WTC11 (cell line): ENCODE data around the gene HNF1A. TPM values are rescaled to one million over a fixed set of nuclear protein-coding genes. Genes with fewer than 3 reads are reported as not detected.

ENCODE experiments used
- ATAC-seq: fragments of 200-7000 bp; cut with Tn5 transposase; 2 replicates; pipeline ENCODE4 v1.10.0; 2021; ENCODE audit warnings: mild to moderate bottlenecking, moderate library complexity
- CTCF ChIA-PET: fragments of 300-600 bp; sonication (Branson Sonifier 250); formaldehyde crosslinking; loops from one replicate; lab custom pipeline; 2021; ENCODE audit warnings: antibody characterized with exemption; lab: Charles Lee
- POLR2A ChIA-PET: fragments of 350-600 bp; sonication (Branson Sonifier 250); formaldehyde crosslinking; loops from one replicate; lab custom pipeline; 2021; ENCODE audit warnings: antibody characterized with exemption; lab: Charles Lee
- DNase-seq: peaks from one replicate; pipeline ENCODE4 v3.0.0; 2021; ENCODE audit warnings: low spot score
- H3K27ac Mint-ChIP-seq: 2 replicates; pipeline ENCODE4 v1.8.0; 2021; ENCODE audit warnings: mixed read lengths
- H3K27me3 Mint-ChIP-seq: 2 replicates; pipeline ENCODE4 v1.8.0; 2021; ENCODE audit warnings: low read depth, mild to moderate bottlenecking, moderate library complexity, mixed read lengths
- H3K36me3 Mint-ChIP-seq: 2 replicates; pipeline ENCODE4 v1.8.0; 2021; ENCODE audit warnings: mixed read lengths
- H3K4me1 Mint-ChIP-seq: 2 replicates; pipeline ENCODE4 v1.8.0; 2022; ENCODE audit warnings: mixed read lengths
- H3K4me3 Mint-ChIP-seq: 2 replicates; pipeline ENCODE4 v1.8.0; 2021; ENCODE audit warnings: mild to moderate bottlenecking, moderate library complexity, mixed read lengths
- H3K9me3 Mint-ChIP-seq: 2 replicates; pipeline ENCODE4 v1.8.0; 2021; ENCODE audit warnings: mixed read lengths
- CBFB ChIP-seq: sonication (generic); formaldehyde crosslinking; IDR thresholded peaks from 2 replicates; pipeline ENCODE4 v1.8.1; 2022; ENCODE audit warnings: mild to moderate bottlenecking, low read depth, missing genetic modification reagents
- EMX1 ChIP-seq: fragments of 250-450 bp; sonication (Bioruptor Pico); IDR thresholded peaks from 2 replicates; pipeline ENCODE4 v1.8.0; 2021; ENCODE audit warnings: mild to moderate bottlenecking
- ETV6 ChIP-seq: sonication (generic); formaldehyde crosslinking; IDR thresholded peaks from 2 replicates; pipeline ENCODE4 v1.8.1; 2022; ENCODE audit warnings: mild to moderate bottlenecking, missing genetic modification reagents
- FOXK1 ChIP-seq: sonication (generic); formaldehyde crosslinking; IDR thresholded peaks from 2 replicates; pipeline ENCODE4 v1.8.0; 2022; ENCODE audit warnings: mild to moderate bottlenecking, moderate library complexity, missing genetic modification reagents
- FOXP1 ChIP-seq: sonication (generic); formaldehyde crosslinking; IDR thresholded peaks from 2 replicates; pipeline ENCODE4 v1.8.0; 2022; ENCODE audit warnings: missing genetic modification reagents, mild to moderate bottlenecking, moderate library complexity, borderline replicate concordance
- HMGA2 ChIP-seq: fragments of 250-450 bp; sonication (Bioruptor Pico); IDR thresholded peaks from 2 replicates; pipeline ENCODE4 v1.4.0; 2021; ENCODE audit warnings: mild to moderate bottlenecking, moderate library complexity
- JAZF1 ChIP-seq: fragments of 250-450 bp; sonication (Bioruptor Pico); IDR thresholded peaks from 2 replicates; pipeline ENCODE4 v1.9.0; 2021; ENCODE audit warnings: moderate library complexity, mild to moderate bottlenecking, inconsistent platforms
- JUN ChIP-seq: sonication (generic); formaldehyde crosslinking; IDR thresholded peaks from 2 replicates; pipeline ENCODE4 v1.8.0; 2023; ENCODE audit warnings: mild to moderate bottlenecking, missing genetic modification reagents
- KAT7 ChIP-seq: sonication (generic); formaldehyde crosslinking; IDR thresholded peaks from 2 replicates; pipeline ENCODE4 v1.8.1; 2023; ENCODE audit warnings: missing genetic modification reagents, mild to moderate bottlenecking, borderline replicate concordance
- MXD4 ChIP-seq: fragments of 250-450 bp; sonication (Bioruptor Pico); IDR thresholded peaks from 2 replicates; pipeline ENCODE4 v1.8.0; 2021; ENCODE audit warnings: mild to moderate bottlenecking, moderate library complexity, borderline replicate concordance
- OVOL2 ChIP-seq: fragments of 250-450 bp; sonication (Bioruptor Pico); IDR thresholded peaks from 2 replicates; pipeline ENCODE4 v1.9.0; 2021; ENCODE audit warnings: mild to moderate bottlenecking, borderline replicate concordance
- RORB ChIP-seq: fragments of 250-450 bp; sonication (Bioruptor Pico); IDR thresholded peaks from 2 replicates; pipeline ENCODE4 v1.9.0; 2021; ENCODE audit warnings: mild to moderate bottlenecking
- SMAD3 ChIP-seq: sonication (generic); formaldehyde crosslinking; IDR thresholded peaks from 2 replicates; pipeline ENCODE4 v1.8.0; 2022; ENCODE audit warnings: missing genetic modification reagents, mild to moderate bottlenecking, borderline replicate concordance
- ZNF121 ChIP-seq: sonication (generic); formaldehyde crosslinking; IDR thresholded peaks from 2 replicates; pipeline ENCODE4 v1.8.0; 2023; ENCODE audit warnings: missing genetic modification reagents
- ZNF416 ChIP-seq: fragments of 250-450 bp; sonication (Bioruptor Pico); IDR thresholded peaks from 2 replicates; pipeline ENCODE4 v1.9.0; 2021; ENCODE audit warnings: mild to moderate bottlenecking, inconsistent platforms
- ZNF423 ChIP-seq: fragments of 250-450 bp; sonication (Bioruptor Pico); IDR thresholded peaks from 2 replicates; pipeline ENCODE4 v2.1.2; 2022; ENCODE audit warnings: mild to moderate bottlenecking, moderate library complexity
- total RNA-seq: library from RNA; stranded (reverse); gene quantifications from 3 replicates; pipeline ENCODE4 v1.2.3, GENCODE V29; 2021
- TF ChIP-seq, protein P1 (sequence below): sonication (generic); formaldehyde crosslinking; IDR thresholded peaks from 2 replicates; pipeline ENCODE4 v1.8.1; 2023; ENCODE audit warnings: mild to moderate bottlenecking, missing genetic modification reagents, moderate library complexity
- TF ChIP-seq, protein P2 (sequence below): fragments of 250-450 bp; sonication (Bioruptor Pico); IDR thresholded peaks from 2 replicates; pipeline ENCODE4 v1.9.0; 2021; ENCODE audit warnings: mild to moderate bottlenecking
- TF ChIP-seq, protein P3 (sequence below): sonication (generic); formaldehyde crosslinking; IDR thresholded peaks from 2 replicates; pipeline ENCODE4 v1.8.0; 2022; ENCODE audit warnings: mild to moderate bottlenecking, missing genetic modification reagents
- TF ChIP-seq, protein P4 (sequence below): fragments of 250-450 bp; sonication (Bioruptor Pico); IDR thresholded peaks from 2 replicates; pipeline ENCODE4 v2.1.2; 2022; ENCODE audit warnings: mild to moderate bottlenecking, moderate library complexity
- TF ChIP-seq, protein P5 (sequence below): sonication (generic); formaldehyde crosslinking; IDR thresholded peaks from 2 replicates; pipeline ENCODE4 v1.8.0; 2022; ENCODE audit warnings: mild to moderate bottlenecking, missing genetic modification reagents
- TF ChIP-seq, protein P6 (sequence below): sonication (generic); formaldehyde crosslinking; IDR thresholded peaks from 2 replicates; pipeline ENCODE4 v1.8.1; 2022; ENCODE audit warnings: low read depth, missing genetic modification reagents, borderline replicate concordance
- TF ChIP-seq, protein P7 (sequence below): sonication (generic); formaldehyde crosslinking; IDR thresholded peaks from 2 replicates; pipeline ENCODE4 v1.8.0; 2023; ENCODE audit warnings: missing genetic modification reagents, mild to moderate bottlenecking, borderline replicate concordance
- TF ChIP-seq, protein P8 (sequence below): sonication (generic); formaldehyde crosslinking; IDR thresholded peaks from 2 replicates; pipeline ENCODE4 v1.8.1; 2023; ENCODE audit warnings: mild to moderate bottlenecking, missing genetic modification reagents

Gene HNF1A
- total RNA-seq, 1 experiment from 2014 or later: not detected

DNA sequence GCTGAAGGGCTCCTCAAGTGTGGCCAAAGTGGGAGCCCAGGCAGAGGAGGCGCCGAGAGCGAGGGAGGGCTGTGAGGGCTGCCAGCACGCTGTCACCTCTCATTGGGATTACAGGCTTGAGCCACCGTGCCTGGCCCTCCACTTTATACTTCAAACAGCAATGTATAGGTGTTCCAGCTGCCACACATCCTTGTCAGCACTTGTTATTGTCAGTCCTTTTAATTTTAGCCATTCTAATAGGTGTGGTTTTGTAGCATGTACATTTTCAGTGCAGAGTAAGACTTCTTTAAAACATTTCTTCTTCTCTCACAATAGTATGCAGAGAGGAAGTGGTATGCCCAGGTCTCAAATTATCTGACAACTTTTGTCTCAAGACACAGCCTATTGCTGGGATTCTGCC, 27.5 kb upstream of the HNF1A start (continued):
- TF ChIP-seq, protein P1, sequence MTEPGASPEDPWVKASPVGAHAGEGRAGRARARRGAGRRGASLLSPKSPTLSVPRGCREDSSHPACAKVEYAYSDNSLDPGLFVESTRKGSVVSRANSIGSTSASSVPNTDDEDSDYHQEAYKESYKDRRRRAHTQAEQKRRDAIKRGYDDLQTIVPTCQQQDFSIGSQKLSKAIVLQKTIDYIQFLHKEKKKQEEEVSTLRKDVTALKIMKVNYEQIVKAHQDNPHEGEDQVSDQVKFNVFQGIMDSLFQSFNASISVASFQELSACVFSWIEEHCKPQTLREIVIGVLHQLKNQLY (CRISPR knock-in tag): no peak
- TF ChIP-seq, protein P2, sequence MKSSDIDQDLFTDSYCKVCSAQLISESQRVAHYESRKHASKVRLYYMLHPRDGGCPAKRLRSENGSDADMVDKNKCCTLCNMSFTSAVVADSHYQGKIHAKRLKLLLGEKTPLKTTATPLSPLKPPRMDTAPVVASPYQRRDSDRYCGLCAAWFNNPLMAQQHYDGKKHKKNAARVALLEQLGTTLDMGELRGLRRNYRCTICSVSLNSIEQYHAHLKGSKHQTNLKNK (CRISPR knock-in tag): no peak
- TF ChIP-seq ZNF121 (CRISPR knock-in tag): no peak
- TF ChIP-seq, protein P3, sequence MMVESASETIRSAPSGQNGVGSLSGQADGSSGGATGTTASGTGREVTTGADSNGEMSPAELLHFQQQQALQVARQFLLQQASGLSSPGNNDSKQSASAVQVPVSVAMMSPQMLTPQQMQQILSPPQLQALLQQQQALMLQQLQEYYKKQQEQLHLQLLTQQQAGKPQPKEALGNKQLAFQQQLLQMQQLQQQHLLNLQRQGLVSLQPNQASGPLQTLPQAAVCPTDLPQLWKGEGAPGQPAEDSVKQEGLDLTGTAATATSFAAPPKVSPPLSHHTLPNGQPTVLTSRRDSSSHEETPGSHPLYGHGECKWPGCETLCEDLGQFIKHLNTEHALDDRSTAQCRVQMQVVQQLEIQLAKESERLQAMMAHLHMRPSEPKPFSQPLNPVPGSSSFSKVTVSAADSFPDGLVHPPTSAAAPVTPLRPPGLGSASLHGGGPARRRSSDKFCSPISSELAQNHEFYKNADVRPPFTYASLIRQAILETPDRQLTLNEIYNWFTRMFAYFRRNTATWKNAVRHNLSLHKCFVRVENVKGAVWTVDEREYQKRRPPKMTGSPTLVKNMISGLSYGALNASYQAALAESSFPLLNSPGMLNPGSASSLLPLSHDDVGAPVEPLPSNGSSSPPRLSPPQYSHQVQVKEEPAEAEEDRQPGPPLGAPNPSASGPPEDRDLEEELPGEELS: no peak

DNA sequence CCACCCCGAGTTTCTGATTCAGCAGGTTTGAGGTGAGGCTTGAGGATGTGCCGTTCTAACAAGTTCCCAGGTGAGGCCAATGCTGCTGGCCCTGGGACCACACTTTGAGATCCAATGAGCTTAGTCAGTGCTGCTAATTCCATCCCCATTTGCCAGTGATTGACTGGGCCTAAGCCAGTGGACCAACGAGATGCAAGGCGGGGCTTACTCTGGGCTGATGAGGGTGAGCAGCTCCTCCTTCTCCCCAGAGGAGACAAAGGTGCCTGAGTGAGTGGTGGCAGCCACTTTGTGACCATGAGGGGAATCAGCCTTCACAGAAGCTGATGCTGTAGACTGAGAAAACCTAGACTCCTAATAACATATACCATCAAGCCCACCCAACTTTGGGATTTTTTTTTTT, 23.1 kb upstream of the HNF1A start:
- Mint-ChIP-seq H3K36me3 (no peaks in the 10 kb centered on the region), H3K27ac (no peak overlapping the region), H3K9me3 (peaks cover 10% of the 10 kb centered on the region), H3K4me1 (peaks cover 2% of the 10 kb centered on the region; the same call in 1 of the 2 replicates), H3K4me3 (no peak overlapping the region), H3K27me3 (no peaks in the 10 kb centered on the region)
- no peak for DNase-seq
- TF ChIP-seq JUN (CRISPR knock-in tag): no peak
- TF ChIP-seq ZNF423 (CRISPR knock-in tag): no peak
- TF ChIP-seq, protein P4, sequence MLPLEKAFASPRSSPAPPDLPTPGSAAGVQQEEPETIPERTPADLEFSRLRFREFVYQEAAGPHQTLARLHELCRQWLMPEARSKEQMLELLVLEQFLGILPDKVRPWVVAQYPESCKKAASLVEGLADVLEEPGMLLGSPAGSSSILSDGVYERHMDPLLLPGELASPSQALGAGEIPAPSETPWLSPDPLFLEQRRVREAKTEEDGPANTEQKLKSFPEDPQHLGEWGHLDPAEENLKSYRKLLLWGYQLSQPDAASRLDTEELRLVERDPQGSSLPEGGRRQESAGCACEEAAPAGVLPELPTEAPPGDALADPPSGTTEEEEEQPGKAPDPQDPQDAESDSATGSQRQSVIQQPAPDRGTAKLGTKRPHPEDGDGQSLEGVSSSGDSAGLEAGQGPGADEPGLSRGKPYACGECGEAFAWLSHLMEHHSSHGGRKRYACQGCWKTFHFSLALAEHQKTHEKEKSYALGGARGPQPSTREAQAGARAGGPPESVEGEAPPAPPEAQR (CRISPR knock-in tag): no peak
- TF ChIP-seq KAT7: no peak
- TF ChIP-seq, protein P5, sequence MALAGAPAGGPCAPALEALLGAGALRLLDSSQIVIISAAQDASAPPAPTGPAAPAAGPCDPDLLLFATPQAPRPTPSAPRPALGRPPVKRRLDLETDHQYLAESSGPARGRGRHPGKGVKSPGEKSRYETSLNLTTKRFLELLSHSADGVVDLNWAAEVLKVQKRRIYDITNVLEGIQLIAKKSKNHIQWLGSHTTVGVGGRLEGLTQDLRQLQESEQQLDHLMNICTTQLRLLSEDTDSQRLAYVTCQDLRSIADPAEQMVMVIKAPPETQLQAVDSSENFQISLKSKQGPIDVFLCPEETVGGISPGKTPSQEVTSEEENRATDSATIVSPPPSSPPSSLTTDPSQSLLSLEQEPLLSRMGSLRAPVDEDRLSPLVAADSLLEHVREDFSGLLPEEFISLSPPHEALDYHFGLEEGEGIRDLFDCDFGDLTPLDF (CRISPR knock-in tag): no peak
- TF ChIP-seq HMGA2 (CRISPR knock-in tag): no peak
- TF ChIP-seq RORB (CRISPR knock-in tag): no peak
- no peak for TF ChIP-seq SMAD3 (CRISPR knock-in tag)
- no peak for TF ChIP-seq EMX1 (CRISPR knock-in tag)
- TF ChIP-seq, protein P6, sequence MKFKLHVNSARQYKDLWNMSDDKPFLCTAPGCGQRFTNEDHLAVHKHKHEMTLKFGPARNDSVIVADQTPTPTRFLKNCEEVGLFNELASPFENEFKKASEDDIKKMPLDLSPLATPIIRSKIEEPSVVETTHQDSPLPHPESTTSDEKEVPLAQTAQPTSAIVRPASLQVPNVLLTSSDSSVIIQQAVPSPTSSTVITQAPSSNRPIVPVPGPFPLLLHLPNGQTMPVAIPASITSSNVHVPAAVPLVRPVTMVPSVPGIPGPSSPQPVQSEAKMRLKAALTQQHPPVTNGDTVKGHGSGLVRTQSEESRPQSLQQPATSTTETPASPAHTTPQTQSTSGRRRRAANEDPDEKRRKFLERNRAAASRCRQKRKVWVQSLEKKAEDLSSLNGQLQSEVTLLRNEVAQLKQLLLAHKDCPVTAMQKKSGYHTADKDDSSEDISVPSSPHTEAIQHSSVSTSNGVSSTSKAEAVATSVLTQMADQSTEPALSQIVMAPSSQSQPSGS (CRISPR knock-in tag): no peak
- no peak for TF ChIP-seq JAZF1 (CRISPR knock-in tag)
- no peak for TF ChIP-seq CBFB (CRISPR knock-in tag)
- TF ChIP-seq ZNF416 (CRISPR knock-in tag): no peak
- TF ChIP-seq FOXP1 (CRISPR knock-in tag): no peak
- no peak for TF ChIP-seq MXD4 (CRISPR knock-in tag)
- TF ChIP-seq, protein P7, sequence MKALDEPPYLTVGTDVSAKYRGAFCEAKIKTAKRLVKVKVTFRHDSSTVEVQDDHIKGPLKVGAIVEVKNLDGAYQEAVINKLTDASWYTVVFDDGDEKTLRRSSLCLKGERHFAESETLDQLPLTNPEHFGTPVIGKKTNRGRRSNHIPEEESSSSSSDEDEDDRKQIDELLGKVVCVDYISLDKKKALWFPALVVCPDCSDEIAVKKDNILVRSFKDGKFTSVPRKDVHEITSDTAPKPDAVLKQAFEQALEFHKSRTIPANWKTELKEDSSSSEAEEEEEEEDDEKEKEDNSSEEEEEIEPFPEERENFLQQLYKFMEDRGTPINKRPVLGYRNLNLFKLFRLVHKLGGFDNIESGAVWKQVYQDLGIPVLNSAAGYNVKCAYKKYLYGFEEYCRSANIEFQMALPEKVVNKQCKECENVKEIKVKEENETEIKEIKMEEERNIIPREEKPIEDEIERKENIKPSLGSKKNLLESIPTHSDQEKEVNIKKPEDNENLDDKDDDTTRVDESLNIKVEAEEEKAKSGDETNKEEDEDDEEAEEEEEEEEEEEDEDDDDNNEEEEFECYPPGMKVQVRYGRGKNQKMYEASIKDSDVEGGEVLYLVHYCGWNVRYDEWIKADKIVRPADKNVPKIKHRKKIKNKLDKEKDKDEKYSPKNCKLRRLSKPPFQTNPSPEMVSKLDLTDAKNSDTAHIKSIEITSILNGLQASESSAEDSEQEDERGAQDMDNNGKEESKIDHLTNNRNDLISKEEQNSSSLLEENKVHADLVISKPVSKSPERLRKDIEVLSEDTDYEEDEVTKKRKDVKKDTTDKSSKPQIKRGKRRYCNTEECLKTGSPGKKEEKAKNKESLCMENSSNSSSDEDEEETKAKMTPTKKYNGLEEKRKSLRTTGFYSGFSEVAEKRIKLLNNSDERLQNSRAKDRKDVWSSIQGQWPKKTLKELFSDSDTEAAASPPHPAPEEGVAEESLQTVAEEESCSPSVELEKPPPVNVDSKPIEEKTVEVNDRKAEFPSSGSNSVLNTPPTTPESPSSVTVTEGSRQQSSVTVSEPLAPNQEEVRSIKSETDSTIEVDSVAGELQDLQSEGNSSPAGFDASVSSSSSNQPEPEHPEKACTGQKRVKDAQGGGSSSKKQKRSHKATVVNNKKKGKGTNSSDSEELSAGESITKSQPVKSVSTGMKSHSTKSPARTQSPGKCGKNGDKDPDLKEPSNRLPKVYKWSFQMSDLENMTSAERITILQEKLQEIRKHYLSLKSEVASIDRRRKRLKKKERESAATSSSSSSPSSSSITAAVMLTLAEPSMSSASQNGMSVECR: no peak
- no peak for TF ChIP-seq OVOL2 (CRISPR knock-in tag)
- TF ChIP-seq, protein P8, sequence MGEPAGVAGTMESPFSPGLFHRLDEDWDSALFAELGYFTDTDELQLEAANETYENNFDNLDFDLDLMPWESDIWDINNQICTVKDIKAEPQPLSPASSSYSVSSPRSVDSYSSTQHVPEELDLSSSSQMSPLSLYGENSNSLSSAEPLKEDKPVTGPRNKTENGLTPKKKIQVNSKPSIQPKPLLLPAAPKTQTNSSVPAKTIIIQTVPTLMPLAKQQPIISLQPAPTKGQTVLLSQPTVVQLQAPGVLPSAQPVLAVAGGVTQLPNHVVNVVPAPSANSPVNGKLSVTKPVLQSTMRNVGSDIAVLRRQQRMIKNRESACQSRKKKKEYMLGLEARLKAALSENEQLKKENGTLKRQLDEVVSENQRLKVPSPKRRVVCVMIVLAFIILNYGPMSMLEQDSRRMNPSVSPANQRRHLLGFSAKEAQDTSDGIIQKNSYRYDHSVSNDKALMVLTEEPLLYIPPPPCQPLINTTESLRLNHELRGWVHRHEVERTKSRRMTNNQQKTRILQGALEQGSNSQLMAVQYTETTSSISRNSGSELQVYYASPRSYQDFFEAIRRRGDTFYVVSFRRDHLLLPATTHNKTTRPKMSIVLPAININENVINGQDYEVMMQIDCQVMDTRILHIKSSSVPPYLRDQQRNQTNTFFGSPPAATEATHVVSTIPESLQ (CRISPR knock-in tag): no peak
- no peak for TF ChIP-seq ETV6 (CRISPR knock-in tag)
- no peak for TF ChIP-seq FOXK1
- ATAC-seq: peak; percentile 70
- POLR2A ChIA-PET: no interaction called here
- CTCF ChIA-PET: interaction anchor here (1.1 to 1.5 kb wide), 2 partner anchors 17 to 50 kb away, joined by 6 to 7 read pairs; no protein-coding TSS in a partner anchor
